Activated effector memory CD4-positive, alpha-beta T cell treated with Interleukin-2 at 50 U/mL for 16 hours (primary cell): ENCODE measurements around the gene GLI3.

Source experiments
- DNase-seq: peaks from one replicate; pipeline ENCODE4 v3.0.0-alpha.2; 2020

GLI3 gene

GRCh38 chr7:42236976-42237810 is at the start of gene GLI3:
Gene GLI3 (minus strand): TSS chr7:42237209. CDS start chr7:42223253, 13,956 bp downstream.
- DNase-seq, result no peak

GRCh38 chr7:42285383-42285824 is 48.4 kb upstream of the GLI3 start:
- DNase-seq, result no peak

- no peak for DNase-seq
Observed at GRCh38 chr7:42283553-42283952, 46.5 kb upstream of the GLI3 start.

- DNase-seq, result no peak
Observed at GRCh38 chr7:42278344-42278743, 41.3 kb upstream of the GLI3 start.

- no peak for DNase-seq
Observed at GRCh38 chr7:42274053-42274452, 37.0 kb upstream of the GLI3 start.

GRCh38 chr7:42272793-42273665 is 36.0 kb upstream of the GLI3 start:
- no peak for DNase-seq

GRCh38 chr7:42269161-42269560 is 32.2 kb upstream of the GLI3 start:
- DNase-seq, result no peak

- DNase-seq, result no peak
Observed at GRCh38 chr7:42264702-42265101, 27.7 kb upstream of the GLI3 start.

GRCh38 chr7:42263971-42264370 is 27.0 kb upstream of the GLI3 start:
- DNase-seq, result no peak

- no peak for DNase-seq
Observed at GRCh38 chr7:42262964-42263363, 26.0 kb upstream of the GLI3 start.

GRCh38 chr7:42254217-42254616 is 17.2 kb upstream of the GLI3 start:
- no peak for DNase-seq

GRCh38 chr7:42253316-42253715 is 16.3 kb upstream of the GLI3 start:
- DNase-seq, result no peak

GRCh38 chr7:42250411-42250810 is 13.4 kb upstream of the GLI3 start:
- no peak for DNase-seq

- DNase-seq, result no peak
Observed at GRCh38 chr7:42248579-42248978, 11.6 kb upstream of the GLI3 start.

GRCh38 chr7:42247301-42247700 is 10.3 kb upstream of the GLI3 start:
- no peak for DNase-seq

- DNase-seq, result no peak
Observed at GRCh38 chr7:42244828-42245227, 7.8 kb upstream of the GLI3 start.

GRCh38 chr7:42242381-42242780 is 5.4 kb upstream of the GLI3 start:
- DNase-seq, result no peak

GRCh38 chr7:42241424-42241823 is 4.4 kb upstream of the GLI3 start:
- no peak for DNase-seq

GRCh38 chr7:42240416-42240815 is 3.4 kb upstream of the GLI3 start:
- DNase-seq, result no peak

- DNase-seq, result no peak
Observed at GRCh38 chr7:42238709-42239366, 1.8 kb upstream of the GLI3 start.

GRCh38 chr7:42237811-42238541 is 967 bp upstream of the GLI3 start:
- no peak for DNase-seq

- DNase-seq, result no peak
Observed at GRCh38 chr7:42236266-42236975, 588 bp downstream of the GLI3 start.
